Parathyroid adenoma (tissue), 2 donors: ENCODE results near the gene SLC39A11.

Experiments used
- H2AFZ ChIP-seq: fragments of 300-600 bp; sonication (generic); one replicate; pipeline ENCODE4 v1.7.0; 2017; ENCODE audit warnings: antibody characterized with exemption, mild to moderate bottlenecking
- H3K27ac ChIP-seq: fragments of 300-600 bp; sonication (generic); one replicate; pipeline ENCODE4 v1.7.0; 2017
- H3K27me3 ChIP-seq: fragments of 300-600 bp; sonication (generic); one replicate; pipeline ENCODE4 v1.7.0; 2017; ENCODE audit warnings: low read length; ENCODE audit not compliant: control insufficient read depth, insufficient read depth
- H3K36me3 ChIP-seq: fragments of 300-600 bp; sonication (generic); one replicate; pipeline ENCODE4 v1.7.0; 2017; ENCODE audit warnings: low read length; ENCODE audit not compliant: control insufficient read depth, insufficient read depth
- H3K4me1 ChIP-seq: fragments of 300-600 bp; sonication (generic); one replicate; pipeline ENCODE4 v1.7.0; 2017; ENCODE audit warnings: control low read depth
- H3K4me2 ChIP-seq: fragments of 300-600 bp; sonication (generic); one replicate; pipeline ENCODE4 v1.7.0; 2017; ENCODE audit warnings: low read length
- H3K4me3 ChIP-seq: fragments of 300-600 bp; sonication (generic); one replicate; pipeline ENCODE4 v1.7.0; 2017; ENCODE audit warnings: low read depth, low read length
- H3K79me2 ChIP-seq: fragments of 300-600 bp; sonication (generic); one replicate; pipeline ENCODE4 v1.7.0; 2017; ENCODE audit warnings: control low read depth
- H3K9ac ChIP-seq: fragments of 300-600 bp; sonication (generic); one replicate; pipeline ENCODE4 v1.7.0; 2017; ENCODE audit warnings: mild to moderate bottlenecking
- H3K9me3 ChIP-seq: fragments of 300-600 bp; sonication (generic); one replicate; pipeline ENCODE4 v1.7.0; 2017; ENCODE audit warnings: low read length; ENCODE audit not compliant: control insufficient read depth
- TF ChIP-seq, protein P1 (sequence below): fragments of 300-600 bp; sonication (generic); IDR thresholded peaks from one replicate; pipeline ENCODE4 v1.7.0; 2017; ENCODE audit warnings: antibody characterized with exemption, mild to moderate bottlenecking
- donor health status: primary hyperparathyroidism.

The SLC39A11 gene

DNA sequence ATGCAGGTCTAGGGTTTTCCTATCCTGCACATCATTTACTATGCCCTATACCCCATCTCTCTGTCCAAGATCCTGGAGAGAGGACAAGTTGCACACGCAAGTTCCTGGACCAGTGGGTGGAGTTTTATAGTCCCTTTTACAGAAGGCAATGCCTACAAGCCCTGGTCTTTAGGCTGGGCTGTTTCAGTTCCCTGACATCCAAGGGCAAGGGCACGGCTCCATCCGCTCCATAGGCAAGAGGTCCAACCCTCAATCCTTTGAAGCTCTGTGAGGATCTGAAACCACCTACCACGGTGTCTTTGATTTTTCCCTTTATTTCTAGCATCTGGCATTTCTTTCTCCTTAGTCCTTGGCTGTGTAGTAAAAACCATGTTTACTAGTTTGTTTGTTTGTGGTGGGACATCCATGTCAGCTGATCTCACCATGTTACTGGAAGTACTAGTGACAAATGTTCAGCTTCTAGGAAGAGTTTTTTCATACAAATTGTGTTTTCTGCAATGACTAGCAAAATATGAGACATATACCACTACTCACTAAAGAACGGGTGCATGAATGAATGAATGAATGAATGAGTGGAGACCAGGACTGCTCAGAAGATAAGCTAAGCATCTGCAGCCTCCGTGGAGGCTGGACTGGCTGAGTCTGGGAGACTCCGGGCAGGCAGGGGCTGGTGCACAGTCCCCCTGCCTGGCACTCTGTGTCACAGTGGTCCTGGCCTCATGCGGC lies 359.4 kb downstream of the SLC39A11 start:
- Histone ChIP-seq H3K36me3 (no peaks in the 10 kb centered on the region), H3K4me1 (no peaks in the 10 kb centered on the region), H3K4me2 (no peak overlapping the region), H3K9me3 (no peaks in the 10 kb centered on the region), H2AFZ (no peak overlapping the region), H3K27ac (no peak overlapping the region), H3K79me2 (no peaks in the 10 kb centered on the region), H3K27me3 (no peaks in the 10 kb centered on the region), H3K9ac (no peak overlapping the region), H3K4me3 (no peak overlapping the region)
- TF ChIP-seq, protein P1, sequence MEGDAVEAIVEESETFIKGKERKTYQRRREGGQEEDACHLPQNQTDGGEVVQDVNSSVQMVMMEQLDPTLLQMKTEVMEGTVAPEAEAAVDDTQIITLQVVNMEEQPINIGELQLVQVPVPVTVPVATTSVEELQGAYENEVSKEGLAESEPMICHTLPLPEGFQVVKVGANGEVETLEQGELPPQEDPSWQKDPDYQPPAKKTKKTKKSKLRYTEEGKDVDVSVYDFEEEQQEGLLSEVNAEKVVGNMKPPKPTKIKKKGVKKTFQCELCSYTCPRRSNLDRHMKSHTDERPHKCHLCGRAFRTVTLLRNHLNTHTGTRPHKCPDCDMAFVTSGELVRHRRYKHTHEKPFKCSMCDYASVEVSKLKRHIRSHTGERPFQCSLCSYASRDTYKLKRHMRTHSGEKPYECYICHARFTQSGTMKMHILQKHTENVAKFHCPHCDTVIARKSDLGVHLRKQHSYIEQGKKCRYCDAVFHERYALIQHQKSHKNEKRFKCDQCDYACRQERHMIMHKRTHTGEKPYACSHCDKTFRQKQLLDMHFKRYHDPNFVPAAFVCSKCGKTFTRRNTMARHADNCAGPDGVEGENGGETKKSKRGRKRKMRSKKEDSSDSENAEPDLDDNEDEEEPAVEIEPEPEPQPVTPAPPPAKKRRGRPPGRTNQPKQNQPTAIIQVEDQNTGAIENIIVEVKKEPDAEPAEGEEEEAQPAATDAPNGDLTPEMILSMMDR = no peak

DNA sequence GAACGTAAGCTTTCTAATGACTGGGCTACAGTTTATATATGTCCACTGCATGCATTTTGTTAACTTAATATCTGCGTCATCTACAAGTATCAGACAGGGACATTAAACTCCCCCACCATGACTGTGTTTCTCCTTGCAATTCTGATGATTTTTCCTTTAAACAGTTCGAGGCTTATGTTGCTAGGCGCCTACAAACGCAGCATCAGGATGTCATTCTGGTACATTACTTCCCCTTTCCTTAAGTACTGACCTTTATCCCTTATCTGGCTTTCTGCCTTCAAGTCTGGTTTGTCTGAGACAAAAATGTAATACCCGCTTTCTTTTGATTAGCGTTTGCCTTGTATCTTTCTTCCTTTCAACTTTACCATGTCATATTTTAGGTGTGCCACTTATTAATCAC lies 362.4 kb downstream of the SLC39A11 start:
- Histone ChIP-seq H3K9ac (no peak overlapping the region), H3K36me3 (no peaks in the 10 kb centered on the region), H3K4me2 (no peak overlapping the region), H3K27me3 (no peaks in the 10 kb centered on the region), H3K4me3 (no peak overlapping the region), H3K4me1 (no peaks in the 10 kb centered on the region), H3K27ac (no peak overlapping the region), H3K9me3 (no peaks in the 10 kb centered on the region), H2AFZ (no peak overlapping the region), H3K79me2 (no peaks in the 10 kb centered on the region)
- TF ChIP-seq, protein P1 = no peak

DNA sequence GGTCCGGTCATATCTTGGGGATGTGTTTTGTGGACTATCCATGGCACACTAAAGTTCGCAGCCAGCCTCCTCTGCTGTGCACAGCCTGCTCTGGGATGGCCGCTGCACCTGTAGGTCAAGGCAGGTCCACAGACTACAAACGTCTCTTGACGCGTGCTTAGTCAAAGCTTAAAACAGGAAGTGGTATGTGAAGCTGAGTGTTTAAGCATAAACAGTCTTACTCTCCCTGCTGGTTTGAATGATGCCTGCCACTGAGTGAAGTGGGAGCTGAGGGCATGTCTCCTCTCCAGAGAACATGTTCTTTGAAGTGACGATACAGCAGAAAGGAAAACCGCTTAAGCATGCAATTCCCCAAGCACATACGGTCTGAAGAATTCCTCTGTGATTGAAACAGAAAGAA lies 365.6 kb downstream of the SLC39A11 start:
- H3K79me2 ChIP-seq = no peaks in the 10 kb centered on the region
- H3K27ac ChIP-seq = no peak overlapping the region
- TF ChIP-seq, protein P1 = no peak
- H3K4me3 ChIP-seq = no peak overlapping the region
- H3K9ac ChIP-seq = no peak overlapping the region
- no peak overlapping the region for H3K4me2 ChIP-seq
- no peaks in the 10 kb centered on the region for H3K9me3 ChIP-seq
- H3K36me3 ChIP-seq = no peaks in the 10 kb centered on the region
- H2AFZ ChIP-seq = peak overlapping the region; percentile 33
- H3K4me1 ChIP-seq = no peaks in the 10 kb centered on the region
- no peaks in the 10 kb centered on the region for H3K27me3 ChIP-seq

DNA sequence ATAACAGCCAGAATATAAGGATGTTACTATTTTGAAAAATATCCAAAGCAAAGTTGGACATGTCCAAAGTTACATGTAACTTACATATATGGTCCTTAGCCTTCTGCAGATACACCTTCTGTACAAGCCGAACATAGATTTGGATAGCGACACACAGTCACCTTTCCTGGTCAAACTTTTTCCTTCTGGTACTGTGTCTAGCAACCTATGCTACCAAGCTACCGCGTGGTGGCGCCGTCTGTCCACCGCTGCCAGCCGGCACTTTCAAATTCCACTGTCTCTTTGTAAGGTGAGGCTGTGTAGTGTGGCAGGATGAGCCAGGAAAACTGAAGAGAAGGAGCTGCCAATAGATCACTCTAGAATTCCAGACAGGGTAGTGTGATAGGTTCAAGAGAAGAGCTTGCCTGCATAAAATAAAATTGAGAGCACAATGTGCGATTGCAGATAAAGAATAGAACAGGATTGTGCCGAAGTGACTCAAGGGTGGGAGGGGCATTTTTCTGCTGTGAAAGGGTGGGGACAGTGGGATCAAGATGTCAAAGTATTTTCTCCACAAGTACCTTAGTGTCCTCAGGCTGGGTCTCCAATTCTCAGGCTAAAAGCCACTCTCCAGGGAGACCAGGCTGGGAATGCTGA lies 366.9 kb downstream of the SLC39A11 start:
- H3K4me3 ChIP-seq = no peak overlapping the region
- TF ChIP-seq, protein P1 = peak; percentile 81
- H3K4me1 ChIP-seq = no peaks in the 10 kb centered on the region

More for the DNA sequence above, 366.9 kb downstream of the SLC39A11 start:
- Histone ChIP-seq H3K9ac (no peak overlapping the region), H3K36me3 (no peaks in the 10 kb centered on the region), H3K27ac (no peak overlapping the region), H3K4me2 (no peak overlapping the region), H2AFZ (no peak overlapping the region), H3K79me2 (no peaks in the 10 kb centered on the region), H3K27me3 (no peaks in the 10 kb centered on the region), H3K9me3 (no peaks in the 10 kb centered on the region)
